Cerebellar nuclear complex (tissue), 1 donor: Measurements from ENCODE around the gene ENAH.

Experiments used
- DNase-seq, 2 experiments: peaks; one replicate each; lab custom pipeline; 2025; lab: John Stamatoyannopoulos, UW

ENAH gene

GRCh38 chr1:225603538-225604354 is 49.2 kb downstream of the ENAH start:
- DNase-seq, result no peak

GRCh38 chr1:225602590-225603206 is 50.2 kb downstream of the ENAH start:
- no peak for DNase-seq

GRCh38 chr1:225601902-225602589 is 50.9 kb downstream of the ENAH start:
- DNase-seq, result no peak

GRCh38 chr1:225598847-225599246 is 54.1 kb downstream of the ENAH start:
- no peak for DNase-seq

GRCh38 chr1:225597926-225598575 is 54.9 kb downstream of the ENAH start:
- DNase-seq, result no peak

GRCh38 chr1:225596736-225597135 is 56.2 kb downstream of the ENAH start:
- no peak for DNase-seq

- no peak for DNase-seq
These were observed 56.9 kb downstream of the ENAH start for GRCh38 chr1:225595974-225596551.

GRCh38 chr1:225595452-225595851 is 57.5 kb downstream of the ENAH start:
- no peak for DNase-seq

- no peak for DNase-seq
These were observed 59.5 kb downstream of the ENAH start for GRCh38 chr1:225593414-225593813.

GRCh38 chr1:225592362-225593025 is 60.4 kb downstream of the ENAH start:
- DNase-seq, result no peak

GRCh38 chr1:225587310-225587709 is 65.6 kb downstream of the ENAH start:
- no peak for DNase-seq

GRCh38 chr1:225581186-225581585 is 71.7 kb downstream of the ENAH start:
- no peak for DNase-seq

- DNase-seq, result no peak
These were observed 72.5 kb downstream of the ENAH start for GRCh38 chr1:225580238-225581099.

GRCh38 chr1:225578251-225578977 is 74.5 kb downstream of the ENAH start:
- no peak for DNase-seq

- no peak for DNase-seq
These were observed 75.7 kb downstream of the ENAH start for GRCh38 chr1:225577241-225577640.

- no peak for DNase-seq
These were observed 79.7 kb downstream of the ENAH start for GRCh38 chr1:225573216-225573615.

GRCh38 chr1:225572422-225572821 is 80.5 kb downstream of the ENAH start:
- no peak for DNase-seq

GRCh38 chr1:225567789-225568188 is 85.1 kb downstream of the ENAH start:
- DNase-seq, result no peak

GRCh38 chr1:225565847-225566246 is 87.1 kb downstream of the ENAH start:
- no peak for DNase-seq

- DNase-seq, result no peak
These were observed 91.2 kb downstream of the ENAH start for GRCh38 chr1:225561675-225562074.
